ENCODE measurements around the gene NEDD4. TPM values are rescaled to one million over a fixed set of nuclear protein-coding genes. Genes with fewer than 3 reads are reported as not detected.
"Not testable (repeated sequence)": the region's sequence is repeated elsewhere in the genome, so short reads cannot be mapped to it uniquely, and the experiment has no call there.

NEDD4 gene
- total and polyA plus RNA-seq, 4 donors = 6.9 to 43.4 (median 25.1) TPM

- Histone ChIP-seq H3K27ac (ENCODE audit: low read depth in 1 of 2, low read length in 2 of 2) (no peak overlapping the region), H3K4me3 (ENCODE audit: low read length in 2 of 2) (no peak overlapping the region), H3K36me3 (ENCODE audit: control insufficient read depth in 1 of 2, insufficient read depth in 2 of 2, low read length in 1 of 2) (no peaks in the 10 kb centered on the region), H3K9me3 (ENCODE audit: control insufficient read depth, low read length) (no peaks in the 10 kb centered on the region), H3K4me1 (ENCODE audit: control insufficient read depth in 1 of 2, insufficient read depth in 2 of 2, low read length in 2 of 2) (no peaks in the 10 kb centered on the region), H3K27me3 (ENCODE audit: control insufficient read depth in 1 of 2, insufficient read depth in 2 of 2, low read length in 1 of 2) (no peaks in the 10 kb centered on the region)
- no peak for DNase-seq
- WGBS, 2 donors = 30 to 32% methylated on average over 1 of the region's 1 CpG
- intact Hi-C loops (cut with DNase I) = no loop called here
- no peak for ATAC-seq (ENCODE audit: low FRiP score)
These were observed 35.1 kb downstream of the NEDD4 start for GRCh38 chr15:55958349-55958748.

- no peak for ATAC-seq (ENCODE audit: low FRiP score)
- no peak overlapping the region for H3K27ac ChIP-seq (ENCODE audit: low read depth in 1 of 2, low read length in 2 of 2)
- 92 to 94% methylated on average over 6 of the region's 6 CpGs for WGBS, 2 donors
- H3K4me1 ChIP-seq (ENCODE audit: control insufficient read depth in 1 of 2, insufficient read depth in 2 of 2, low read length in 2 of 2) = no peaks in the 10 kb centered on the region
- H3K9me3 ChIP-seq (ENCODE audit: control insufficient read depth, low read length) = no peaks in the 10 kb centered on the region
- H3K4me3 ChIP-seq (ENCODE audit: low read length in 2 of 2) = no peak overlapping the region
- intact Hi-C loops (cut with DNase I) = no loop called here
- DNase-seq = no peak
- peaks cover 0 to 6% of the 10 kb centered on the region in 2 donors for H3K36me3 ChIP-seq (ENCODE audit: control insufficient read depth in 1 of 2, insufficient read depth in 2 of 2, low read length in 1 of 2)
- no peaks in the 10 kb centered on the region for H3K27me3 ChIP-seq (ENCODE audit: control insufficient read depth in 1 of 2, insufficient read depth in 2 of 2, low read length in 1 of 2)
These were observed 38.4 kb downstream of the NEDD4 start for GRCh38 chr15:55954862-55955605.

DNA sequence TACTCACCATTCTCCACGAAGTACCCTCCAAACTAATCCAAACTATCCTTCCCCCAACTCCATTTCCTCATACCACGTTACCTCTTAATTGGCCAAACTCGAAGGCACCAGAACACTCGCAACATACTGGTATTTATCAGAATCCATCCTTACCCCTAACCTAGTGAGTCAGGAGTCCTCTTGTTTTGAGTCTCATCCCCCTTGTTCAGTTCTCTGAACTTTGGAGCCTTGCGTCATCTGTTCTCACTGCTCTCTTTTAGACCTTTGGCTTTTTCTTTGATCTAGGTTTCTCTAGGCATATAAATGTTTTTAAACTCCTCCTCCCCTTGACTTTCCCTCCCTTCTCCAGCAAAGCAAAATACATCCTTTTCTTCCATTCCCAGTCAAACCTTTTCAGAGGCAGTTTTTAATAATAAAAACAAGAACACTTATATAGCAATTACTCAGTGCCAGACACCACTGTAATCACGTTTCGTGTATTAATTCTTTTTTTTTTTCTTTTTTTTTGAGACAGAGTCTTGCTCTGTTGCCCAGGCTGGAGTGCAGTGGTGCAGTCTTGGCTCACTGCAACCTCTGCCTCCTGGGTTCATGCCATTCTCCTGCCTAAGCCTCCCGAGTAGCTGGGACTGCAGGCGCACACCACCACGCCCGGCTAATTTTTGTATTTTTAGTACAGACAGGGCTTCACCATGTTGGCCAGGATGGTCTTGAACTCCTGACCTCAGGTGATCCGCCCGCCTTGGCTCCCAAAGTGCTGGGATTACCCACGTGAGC, 40.7 kb downstream of the NEDD4 start:
- H3K4me1 ChIP-seq (ENCODE audit: control insufficient read depth in 1 of 2, insufficient read depth in 2 of 2, low read length in 2 of 2); H3K27ac ChIP-seq (ENCODE audit: low read depth in 1 of 2, low read length in 2 of 2); intact Hi-C loops (cut with DNase I); H3K27me3 ChIP-seq (ENCODE audit: control insufficient read depth in 1 of 2, insufficient read depth in 2 of 2, low read length in 1 of 2); H3K36me3 ChIP-seq (ENCODE audit: control insufficient read depth in 1 of 2, insufficient read depth in 2 of 2, low read length in 1 of 2); ATAC-seq (ENCODE audit: low FRiP score); DNase-seq; H3K9me3 ChIP-seq (ENCODE audit: control insufficient read depth, low read length); H3K4me3 ChIP-seq (ENCODE audit: low read length in 2 of 2): not testable (repeated sequence)
- WGBS, 2 donors = 88 to 90% methylated on average over 14 of the region's 14 CpGs

- whole genome bisulfite sequencing, 2 donors = 97 to 98% methylated on average over 2 of the region's 2 CpGs
- ATAC-seq (ENCODE audit: low FRiP score) = not testable (repeated sequence)
These were observed 48.8 kb downstream of the NEDD4 start for GRCh38 chr15:55944606-55945005.

DNA sequence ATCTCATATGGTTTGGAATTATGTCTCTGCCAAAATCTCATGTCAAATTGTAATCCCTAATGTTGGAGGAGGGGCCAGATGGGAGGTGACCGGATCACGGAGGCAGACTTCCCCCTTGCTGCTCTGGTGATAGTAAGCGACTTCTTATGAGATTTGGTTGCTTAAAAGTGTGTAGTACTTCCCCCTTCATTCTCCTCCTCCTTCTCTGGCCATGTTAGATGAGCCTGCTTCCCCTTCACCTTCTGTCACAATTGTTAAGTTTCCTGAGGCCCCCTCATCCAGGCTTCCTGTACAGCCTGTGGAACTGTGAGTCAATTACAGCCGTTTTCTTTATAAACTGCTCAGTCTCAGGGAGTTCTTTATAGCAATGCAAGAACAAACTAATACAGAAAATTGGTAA, 51.1 kb downstream of the NEDD4 start:
- intact Hi-C loops (cut with DNase I) = no loop called here

More at GRCh38 chr15:55944606-55945005, 48.8 kb downstream of the NEDD4 start:
- DNase-seq; intact Hi-C loops (cut with DNase I); H3K4me3 ChIP-seq (ENCODE audit: low read length in 2 of 2); H3K4me1 ChIP-seq (ENCODE audit: control insufficient read depth in 1 of 2, insufficient read depth in 2 of 2, low read length in 2 of 2); H3K36me3 ChIP-seq (ENCODE audit: control insufficient read depth in 1 of 2, insufficient read depth in 2 of 2, low read length in 1 of 2); H3K27me3 ChIP-seq (ENCODE audit: control insufficient read depth in 1 of 2, insufficient read depth in 2 of 2, low read length in 1 of 2); H3K9me3 ChIP-seq (ENCODE audit: control insufficient read depth, low read length); H3K27ac ChIP-seq (ENCODE audit: low read depth in 1 of 2, low read length in 2 of 2): not testable (repeated sequence)

GRCh38 chr15:55937040-55937439, 56.4 kb downstream of the NEDD4 start:
- H3K4me1 ChIP-seq (ENCODE audit: control insufficient read depth in 1 of 2, insufficient read depth in 2 of 2, low read length in 2 of 2) = no peaks in the 10 kb centered on the region
- intact Hi-C loops (cut with DNase I) = no loop called here
- ATAC-seq (ENCODE audit: low FRiP score) = no peak
- H3K27me3 ChIP-seq (ENCODE audit: control insufficient read depth in 1 of 2, insufficient read depth in 2 of 2, low read length in 1 of 2) = no peaks in the 10 kb centered on the region
- H3K9me3 ChIP-seq (ENCODE audit: control insufficient read depth, low read length) = no peaks in the 10 kb centered on the region
- WGBS, 2 donors = 19 to 30% methylated on average over 6 of the region's 6 CpGs
- H3K4me3 ChIP-seq (ENCODE audit: low read length in 2 of 2) = no peak overlapping the region
- no peak overlapping the region for H3K27ac ChIP-seq (ENCODE audit: low read depth in 1 of 2, low read length in 2 of 2)
- DNase-seq = no peak
- H3K36me3 ChIP-seq (ENCODE audit: control insufficient read depth in 1 of 2, insufficient read depth in 2 of 2, low read length in 1 of 2) = no peaks in the 10 kb centered on the region

More for the DNA sequence above, 51.1 kb downstream of the NEDD4 start:
- WGBS, 2 donors = 92 to 93% methylated on average over 4 of the region's 4 CpGs
- Histone ChIP-seq H3K36me3 (ENCODE audit: control insufficient read depth in 1 of 2, insufficient read depth in 2 of 2, low read length in 1 of 2) (no peaks in the 10 kb centered on the region), H3K4me3 (ENCODE audit: low read length in 2 of 2) (no peak overlapping the region), H3K27me3 (ENCODE audit: control insufficient read depth in 1 of 2, insufficient read depth in 2 of 2, low read length in 1 of 2) (no peaks in the 10 kb centered on the region), H3K4me1 (ENCODE audit: control insufficient read depth in 1 of 2, insufficient read depth in 2 of 2, low read length in 2 of 2) (no peaks in the 10 kb centered on the region), H3K27ac (ENCODE audit: low read depth in 1 of 2, low read length in 2 of 2) (no peak overlapping the region), H3K9me3 (ENCODE audit: control insufficient read depth, low read length) (no peaks in the 10 kb centered on the region)
- DNase-seq = no peak
- ATAC-seq (ENCODE audit: low FRiP score) = no peak

DNA sequence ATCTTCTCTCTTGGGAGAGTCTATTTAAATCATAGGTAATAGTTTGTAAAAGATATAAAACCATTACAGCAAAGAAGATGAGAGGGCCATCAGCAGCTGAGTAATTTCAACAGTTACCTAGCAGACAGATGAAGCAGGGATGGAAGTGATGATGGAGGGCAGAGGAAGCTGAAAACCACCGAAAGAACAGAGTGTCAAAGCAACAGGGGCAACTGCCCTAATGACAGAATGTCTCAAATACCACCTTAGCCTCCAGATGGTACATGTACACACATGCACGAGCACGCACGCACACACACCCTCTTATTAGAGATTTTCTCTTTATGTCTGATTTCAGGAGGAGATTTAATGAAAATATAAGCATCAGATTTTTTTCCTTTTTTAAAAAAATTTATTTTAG, 64.5 kb downstream of the NEDD4 start:
- H3K27me3 ChIP-seq (ENCODE audit: control insufficient read depth in 1 of 2, insufficient read depth in 2 of 2, low read length in 1 of 2) = no peaks in the 10 kb centered on the region
- WGBS, 2 donors = 93% methylated on average over 4 of the region's 4 CpGs
- intact Hi-C loops (cut with DNase I) = loop anchor here in 1 of 2 donors (10.0 kb wide), 1 partner anchor 126 kb away; no protein-coding TSS in a partner anchor
- peaks cover 0 to 2% of the 10 kb centered on the region in 2 donors for H3K36me3 ChIP-seq (ENCODE audit: control insufficient read depth in 1 of 2, insufficient read depth in 2 of 2, low read length in 1 of 2)
- DNase-seq (no peak), ATAC-seq (ENCODE audit: low FRiP score) (no peak)
- no peaks in the 10 kb centered on the region for H3K4me1 ChIP-seq (ENCODE audit: control insufficient read depth in 1 of 2, insufficient read depth in 2 of 2, low read length in 2 of 2)
- no peaks in the 10 kb centered on the region for H3K9me3 ChIP-seq (ENCODE audit: control insufficient read depth, low read length)
- H3K27ac ChIP-seq (ENCODE audit: low read depth in 1 of 2, low read length in 2 of 2) = no peak overlapping the region
- H3K4me3 ChIP-seq (ENCODE audit: low read length in 2 of 2) = no peak overlapping the region

- Histone ChIP-seq H3K4me1 (ENCODE audit: control insufficient read depth in 1 of 2, insufficient read depth in 2 of 2, low read length in 2 of 2) (no peaks in the 10 kb centered on the region), H3K27ac (ENCODE audit: low read depth in 1 of 2, low read length in 2 of 2) (no peak overlapping the region), H3K27me3 (ENCODE audit: control insufficient read depth in 1 of 2, insufficient read depth in 2 of 2, low read length in 1 of 2) (no peaks in the 10 kb centered on the region), H3K9me3 (ENCODE audit: control insufficient read depth, low read length) (no peaks in the 10 kb centered on the region), H3K4me3 (ENCODE audit: low read length in 2 of 2) (no peak overlapping the region), H3K36me3 (ENCODE audit: control insufficient read depth in 1 of 2, insufficient read depth in 2 of 2, low read length in 1 of 2) (peaks cover 0 to 2% of the 10 kb centered on the region in 2 donors)
- ATAC-seq (ENCODE audit: low FRiP score) (no peak), DNase-seq (no peak)
- WGBS, 2 donors = 96 to 98% methylated on average over 4 of the region's 4 CpGs
- intact Hi-C loops (cut with DNase I) = loop anchor here in 1 of 2 donors (10.0 kb wide), 1 partner anchor 133 kb away; no protein-coding TSS in a partner anchor
These were observed 71.7 kb downstream of the NEDD4 start for GRCh38 chr15:55921744-55922143.

Data from aorta (tissue), 5 donors.